Measurements from ENCODE around the gene ADCY10. TPM values are rescaled to one million over a fixed set of nuclear protein-coding genes. Genes with fewer than 3 reads are reported as not detected.

ADCY10 gene
- total and polyA plus RNA-seq, 2 of the 4 experiments (the other 2 are of a cell fraction) = under 0.01 to 0.03 TPM

GRCh38 chr1:167899253-167899681 lies 14.7 kb downstream of the ADCY10 start:
- DNase-seq (peak; percentile 71), ATAC-seq (ENCODE audit: low read depth) (peak; percentile 62)
- H3K18ac ChIP-seq (ENCODE audit: low read depth, low read length) = no peak overlapping the region
- no peak overlapping the region for H3K23ac ChIP-seq (ENCODE audit: low read depth, low read length)
- H2AK9ac ChIP-seq (replicated peaks; ENCODE audit: low read depth, low read length, poor library complexity) = peak overlapping the region; percentile 56
- 0 out of 2 replicates have a peak overlapping the region, but pooled peaks have one; percentile 0 for H3K4ac ChIP-seq (ENCODE audit: low read depth, low read length)
- no peaks in the 10 kb centered on the region for H3K79me1 ChIP-seq (ENCODE audit: low read depth in 1 of 2, low read length in 2 of 2)
- no peak overlapping the region for H4K91ac ChIP-seq (ENCODE audit: insufficient read depth, low read depth, low read length)
- H4K20me1 ChIP-seq (ENCODE audit: insufficient read depth, low read length) = no peaks in the 10 kb centered on the region; the same call in 1 of the 2 replicates
- POLR2A ChIA-PET (ENCODE audit: unreplicated experiment) = no interaction called here
- intact Hi-C loops (cut with micrococcal nuclease) = no loop called here
- H2BK20ac ChIP-seq (ENCODE audit: low read depth, low read length) = peak overlapping the region; percentile 0; the same call in 1 of the 2 replicates
- peak overlapping the region; percentile 40; the same call in 1 of the 2 replicates for H2BK120ac ChIP-seq (ENCODE audit: low read depth, low read length)
- no peak overlapping the region for H3K27ac ChIP-seq (ENCODE audit: insufficient read depth, low read length)
- no TSS peak for BruUV-seq (replicated peaks)
- H3K4me2 ChIP-seq (ENCODE audit: low read depth, low read length) = no peak overlapping the region
- dilution Hi-C loops (cut with HindIII; ENCODE audit: low sequenced_read_pairs, unreplicated experiment) = no loop called here
- H4K8ac ChIP-seq (ENCODE audit: low read depth in 2 of 2, low read length in 2 of 2) = no peak overlapping the region
- H3K36me3 ChIP-seq (ENCODE audit: control insufficient read depth, insufficient read depth, low read length) = no peaks in the 10 kb centered on the region
- no peak overlapping the region for H3K56ac ChIP-seq (ENCODE audit: extremely low read depth, insufficient read depth, low read length)
- no peak overlapping the region for H2BK5ac ChIP-seq (ENCODE audit: low read depth, low read length, poor library complexity, severe bottlenecking)
- no peak overlapping the region for H3K4me3 ChIP-seq (ENCODE audit: insufficient read depth, low read depth, low read length)
- H2AFZ ChIP-seq (replicated peaks; ENCODE audit: low read length, poor library complexity) = peak overlapping the region; percentile 61
- TF ChIP-seq CHD1 (IDR thresholded peaks at IDR 0.05; ENCODE audit: low read depth, low read length) (no peak), POLR2A (IDR thresholded peaks at IDR 0.05; ENCODE audit: low read depth, low read length) (no peak), MAFK (IDR thresholded peaks at IDR 0.05; ENCODE audit: low read depth, low read length) (no peak), ELK1 (IDR thresholded peaks at IDR 0.05; ENCODE audit: borderline replicate concordance, low read depth, low read length) (no peak), USF2 (IDR thresholded peaks at IDR 0.05; ENCODE audit: low read depth, low read length) (no peak), MXI1 (IDR thresholded peaks at IDR 0.05; ENCODE audit: borderline replicate concordance, low read depth, low read length) (no peak), CTCF (conservative IDR thresholded peaks at IDR 0.05; ENCODE audit: low read depth, low read length) (no peak), MAZ (IDR thresholded peaks at IDR 0.05; ENCODE audit: borderline replicate concordance, low read depth, low read length) (no peak), NFE2L2 (IDR thresholded peaks at IDR 0.05; ENCODE audit: low read depth, low read length) (no peak), RAD21 (IDR thresholded peaks at IDR 0.05; ENCODE audit: low read length) (no peak), RFX5 (IDR thresholded peaks at IDR 0.05; ENCODE audit: low read depth, low read length) (no peak), BHLHE40 (IDR thresholded peaks at IDR 0.05; ENCODE audit: low read depth, low read length) (no peak), SMC3 (IDR thresholded peaks at IDR 0.05; ENCODE audit: low read depth, low read length) (no peak), CEBPB (IDR thresholded peaks at IDR 0.05; ENCODE audit: low read depth, low read length) (no peak), RCOR1 (IDR thresholded peaks at IDR 0.05; ENCODE audit: insufficient replicate concordance, low read length) (no peak)
- no peak overlapping the region for H4K5ac ChIP-seq (ENCODE audit: low read depth, low read length)
- no CpG with 5 or more reads among the region's 4 CpGs for WGBS, 2 experiments (ENCODE audit: extremely low coverage in 2 of 2, insufficient read length in 1 of 2)
- peaks cover 6% of the 10 kb centered on the region for H3K4me1 ChIP-seq (ENCODE audit: control insufficient read depth, insufficient read depth, low read length)
- 0 out of 2 replicates have a peak overlapping the region, but pooled peaks have one; percentile 0 for H2AK5ac ChIP-seq (ENCODE audit: low read depth, low read length)
- peak overlapping the region; percentile 59; the same call in 1 of the 2 replicates for H3K14ac ChIP-seq (replicated peaks; ENCODE audit: low read depth, low read length)
- CTCF ChIA-PET = no interaction called here
- H3K9ac ChIP-seq (ENCODE audit: low read depth, low read length) = no peak overlapping the region
- H2BK15ac ChIP-seq (ENCODE audit: low read depth, low read length) = no peak overlapping the region; the same call in 2 of the 3 replicates
- H3K9me3 ChIP-seq (ENCODE audit: control insufficient read depth, insufficient read depth, low read length) = no peaks in the 10 kb centered on the region
- in situ Hi-C loops (cut with MboI; ENCODE audit: low sequenced_read_pairs) = no loop called here
- H3K27me3 ChIP-seq (ENCODE audit: control insufficient read depth, insufficient read depth, low read length) = no peaks in the 10 kb centered on the region
- H3K9me1 ChIP-seq (ENCODE audit: insufficient read depth, low read length) = peaks cover 5% of the 10 kb centered on the region

All from IMR-90 (cell line).